Measurements from ENCODE around the gene GPR26. TPM values are rescaled to one million over a fixed set of nuclear protein-coding genes. Genes with fewer than 3 reads are reported as not detected.

GPR26 gene
- total and polyA plus RNA-seq, 12 donors, result not detected

DNA sequence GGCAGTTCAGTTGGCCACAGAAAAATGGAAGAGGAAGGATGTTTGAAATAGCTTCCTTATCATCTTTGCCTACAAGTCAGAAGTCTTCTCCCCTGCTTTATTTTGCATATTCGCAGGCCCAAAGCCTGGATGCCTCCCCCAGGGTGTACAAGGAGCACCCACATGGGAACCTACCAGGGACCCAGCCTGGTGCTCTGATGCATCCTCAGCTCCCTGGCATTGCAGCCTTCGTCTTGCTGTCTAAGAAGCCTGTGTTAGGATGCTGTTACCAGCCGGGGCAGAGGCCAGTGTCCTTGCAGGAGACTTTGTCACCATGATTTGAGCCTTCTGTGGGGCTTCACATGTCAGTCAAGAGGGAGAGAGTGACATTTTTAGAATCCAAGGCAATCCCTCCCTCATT is 27.0 kb upstream of the GPR26 start:
- TF ChIP-seq, protein P1, sequence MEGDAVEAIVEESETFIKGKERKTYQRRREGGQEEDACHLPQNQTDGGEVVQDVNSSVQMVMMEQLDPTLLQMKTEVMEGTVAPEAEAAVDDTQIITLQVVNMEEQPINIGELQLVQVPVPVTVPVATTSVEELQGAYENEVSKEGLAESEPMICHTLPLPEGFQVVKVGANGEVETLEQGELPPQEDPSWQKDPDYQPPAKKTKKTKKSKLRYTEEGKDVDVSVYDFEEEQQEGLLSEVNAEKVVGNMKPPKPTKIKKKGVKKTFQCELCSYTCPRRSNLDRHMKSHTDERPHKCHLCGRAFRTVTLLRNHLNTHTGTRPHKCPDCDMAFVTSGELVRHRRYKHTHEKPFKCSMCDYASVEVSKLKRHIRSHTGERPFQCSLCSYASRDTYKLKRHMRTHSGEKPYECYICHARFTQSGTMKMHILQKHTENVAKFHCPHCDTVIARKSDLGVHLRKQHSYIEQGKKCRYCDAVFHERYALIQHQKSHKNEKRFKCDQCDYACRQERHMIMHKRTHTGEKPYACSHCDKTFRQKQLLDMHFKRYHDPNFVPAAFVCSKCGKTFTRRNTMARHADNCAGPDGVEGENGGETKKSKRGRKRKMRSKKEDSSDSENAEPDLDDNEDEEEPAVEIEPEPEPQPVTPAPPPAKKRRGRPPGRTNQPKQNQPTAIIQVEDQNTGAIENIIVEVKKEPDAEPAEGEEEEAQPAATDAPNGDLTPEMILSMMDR (IDR thresholded peaks at IDR 0.05), result no peak
- no peak for TF ChIP-seq POLR2A (IDR thresholded peaks at IDR 0.05)
- H3K27me3 ChIP-seq, result no peaks in the 10 kb centered on the region
- 66 to 94% (median 73%) methylated on average over 2 to 3 of the region's 3 CpGs for WGBS, 4 donors
- no peak overlapping the region for H3K27ac ChIP-seq
- H3K4me3 ChIP-seq, result no peak overlapping the region
- intact Hi-C loops (cut with DNase I), result no loop called here
- H3K36me3 ChIP-seq (replicated peaks in 1 of 2), result no peaks in the 10 kb centered on the region
- no peaks in the 10 kb centered on the region for H3K9me3 ChIP-seq (replicated peaks in 1 of 3)
- H3K4me1 ChIP-seq (replicated peaks in 1 of 2), result no peaks in the 10 kb centered on the region
- DNase-seq, result peak in 1 of 7 donors; percentile 17

GRCh38 chr10:123640016-123640535 is 26.1 kb upstream of the GPR26 start:
- Histone ChIP-seq H3K4me1 (replicated peaks in 1 of 2) (no peaks in the 10 kb centered on the region), H3K4me3 (no peak overlapping the region), H3K27ac (no peak overlapping the region), H3K27me3 (no peaks in the 10 kb centered on the region), H3K9me3 (replicated peaks in 1 of 3) (no peaks in the 10 kb centered on the region), H3K36me3 (replicated peaks in 1 of 2) (no peaks in the 10 kb centered on the region)
- WGBS, 4 donors, result 29 to 44% (median 38%) methylated on average over 3 of the region's 3 CpGs
- TF ChIP-seq, protein P1 (IDR thresholded peaks at IDR 0.05), result no peak
- TF ChIP-seq POLR2A (IDR thresholded peaks at IDR 0.05), result no peak
- intact Hi-C loops (cut with DNase I), result no loop called here
- peak in 1 of 7 donors; percentile 1 for DNase-seq

- Histone ChIP-seq H3K4me3 (no peak overlapping the region), H3K27me3 (peaks cover 6% of the 10 kb centered on the region), H3K27ac (no peak overlapping the region), H3K36me3 (replicated peaks in 1 of 2) (no peaks in the 10 kb centered on the region), H3K9me3 (replicated peaks in 1 of 3) (no peaks in the 10 kb centered on the region), H3K4me1 (replicated peaks in 1 of 2) (no peaks in the 10 kb centered on the region)
- TF ChIP-seq, protein P1 (IDR thresholded peaks at IDR 0.05), result no peak
- TF ChIP-seq POLR2A (IDR thresholded peaks at IDR 0.05), result no peak
- intact Hi-C loops (cut with DNase I), result no loop called here
- DNase-seq, result peak in 3 of 7 donors; percentile 18 to 56 (median 18)
- WGBS, 4 donors, result 27 to 36% (median 31%) methylated on average over 4 of the region's 4 CpGs
Observed at GRCh38 chr10:123642293-123642692, 23.9 kb upstream of the GPR26 start.

GRCh38 chr10:123642697-123643096 is 23.5 kb upstream of the GPR26 start:
- Histone ChIP-seq H3K9me3 (replicated peaks in 1 of 3) (no peaks in the 10 kb centered on the region), H3K27ac (no peak overlapping the region), H3K36me3 (replicated peaks in 1 of 2) (no peaks in the 10 kb centered on the region), H3K27me3 (peaks cover 6% of the 10 kb centered on the region), H3K4me1 (replicated peaks in 1 of 2) (no peaks in the 10 kb centered on the region), H3K4me3 (no peak overlapping the region)
- intact Hi-C loops (cut with DNase I), result no loop called here
- TF ChIP-seq, protein P1 (IDR thresholded peaks at IDR 0.05), result no peak
- no peak for TF ChIP-seq POLR2A (IDR thresholded peaks at IDR 0.05)
- peak in 1 of 7 donors; percentile 39 for DNase-seq
- 50 to 60% (median 56%) methylated on average over 8 of the region's 8 CpGs for WGBS, 4 donors
